Lung (tissue), 12 donors: ENCODE measurements around the gene CCDC89. TPM values are rescaled to one million over a fixed set of nuclear protein-coding genes. Genes with fewer than 3 reads are reported as not detected.

Source experiments
- ATAC-seq: fragments of 200-7000 bp; cut with Tn5 transposase; one replicate; pipeline ENCODE4 v1.9.1; 2020; ENCODE audit warnings: moderate number of reproducible peaks; ENCODE audit not compliant: insufficient read depth, low FRiP score
- DNase-seq, 3 donors: peaks; one replicate each; pipeline ENCODE4 v3.0.0-alpha.2; 2013 to 2017
- H3K27ac ChIP-seq, 2 donors: one replicate each; pipeline ENCODE4 v1.5.1; 2013; ENCODE audit warnings: mild to moderate bottlenecking in 2 of 2, moderate library complexity in 2 of 2, control low read depth in 1 of 2, inconsistent platforms in 1 of 2, low read depth in 1 of 2, low read length in 1 of 2
- H3K27me3 ChIP-seq, 3 donors: one replicate each; pipeline ENCODE4 v1.5.1; 2013; ENCODE audit warnings: low read length in 2 of 3; ENCODE audit not compliant: control insufficient read depth in 3 of 3, insufficient read depth in 3 of 3
- H3K36me3 ChIP-seq, 4 donors: one replicate each; pipeline ENCODE4 v1.5.1; 2013; ENCODE audit warnings: low read length in 4 of 4, mild to moderate bottlenecking in 1 of 4, moderate library complexity in 1 of 4; ENCODE audit not compliant: control insufficient read depth in 4 of 4, insufficient read depth in 4 of 4
- H3K4me1 ChIP-seq, 5 donors: one replicate each; pipeline ENCODE4 v1.5.1; 2013; ENCODE audit warnings: low read length in 5 of 5, mild to moderate bottlenecking in 2 of 5, moderate library complexity in 1 of 5; ENCODE audit not compliant: control insufficient read depth in 5 of 5, insufficient read depth in 5 of 5
- H3K4me3 ChIP-seq: one replicate; pipeline ENCODE4 v1.5.1; 2013; ENCODE audit warnings: mild to moderate bottlenecking, control low read depth, moderate library complexity
- H3K9ac ChIP-seq, 2 donors: one replicate each; pipeline ENCODE4 v1.5.1; 2013; ENCODE audit warnings: low read length in 2 of 2, control low read depth in 1 of 2; ENCODE audit not compliant: insufficient read depth in 1 of 2
- H3K9me3 ChIP-seq, 4 donors: one replicate each; pipeline ENCODE4 v1.5.1; 2013; ENCODE audit warnings: low read length in 3 of 4, mild to moderate bottlenecking in 1 of 4, moderate library complexity in 1 of 4; ENCODE audit not compliant: control insufficient read depth in 4 of 4, insufficient read depth in 3 of 4
- CTCF ChIP-seq: IDR thresholded peaks from 2 replicates; pipeline ENCODE4 v1.5.1; 2012; ENCODE audit warnings: mild to moderate bottlenecking; ENCODE audit errors: control extremely low read depth, extremely low read depth
- WGBS, 2 donors: extraction: QIAGEN DNeasy Blood & Tissue Kit; methylation state at CpG; one replicate each; pipeline ENCODE4 v1.1.7; 2013; 5-methylcytosine and 5-hydroxymethylcytosine counted together
- polyA plus RNA-seq, 2 donors: library from polyadenylated mRNA; stranded (reverse); fragments of 200-250 nt; gene quantifications; one replicate each; pipeline ENCODE4 v1.2.1, GENCODE V29; 2013
- total RNA-seq, 2 donors: library from RNA; depleted of rRNA in 1 of 2; stranded (reverse); fragments of >200 nt in 1 of 2; gene quantifications; one replicate each; pipeline ENCODE4 v1.2.1, GENCODE V29; 2014 to 2021
- donor health status: control.
- donor health status: control.
- donor health status: Bipolar disorder and iron deficiency.
- donor health status: healthy.
- donor health status: DM: yes; HTN: yes; CAD: no.

Gene CCDC89
- total and polyA plus RNA-seq, 4 donors, result 0.65 to 6.5 (median 3.1) TPM

- Histone ChIP-seq H3K9me3 (no peaks in the 10 kb centered on the region), H3K4me1 (peaks cover 0 to 31% (median 3%) of the 10 kb centered on the region in 5 donors), H3K27me3 (no peaks in the 10 kb centered on the region), H3K4me3 (peak overlapping the region; percentile 92), H3K36me3 (peaks cover 0 to 21% (median 7%) of the 10 kb centered on the region in 4 donors), H3K27ac (peak overlapping the region; percentile 99 to 100), H3K9ac (peak overlapping the region; percentile 98 to 99)
- TF ChIP-seq CTCF, result peak; percentile 9
- ATAC-seq, result peak; percentile 73
- DNase-seq, result peak; percentile 87 to 89 (median 87)
- WGBS, 2 donors, result 0% methylated on average over 73 of the region's 73 CpGs
These were observed 22.0 kb downstream of the CCDC89 start for GRCh38 chr11:85663753-85664614.

- peak overlapping the region; percentile 98 to 99 for H3K9ac ChIP-seq
- no peaks in the 10 kb centered on the region for H3K9me3 ChIP-seq
- DNase-seq (peak in 1 of 3 donors; percentile 33), ATAC-seq (no peak)
- no peak for TF ChIP-seq CTCF
- H3K27me3 ChIP-seq, result no peaks in the 10 kb centered on the region
- peaks cover 0 to 31% (median 3%) of the 10 kb centered on the region in 5 donors for H3K4me1 ChIP-seq
- peak overlapping the region; percentile 92 for H3K4me3 ChIP-seq
- 5 to 9% methylated on average over 10 of the region's 10 CpGs for WGBS, 2 donors
- H3K36me3 ChIP-seq, result peaks cover 0 to 21% (median 7%) of the 10 kb centered on the region in 4 donors
- peak overlapping the region in 1 of 2 donors; percentile 100 for H3K27ac ChIP-seq
These were observed 22.8 kb downstream of the CCDC89 start for GRCh38 chr11:85663080-85663752.

GRCh38 chr11:85661972-85662664 is 23.9 kb downstream of the CCDC89 start:
- Histone ChIP-seq H3K9me3 (no peaks in the 10 kb centered on the region), H3K9ac (peak overlapping the region in 1 of 2 donors; percentile 98), H3K4me1 (peaks cover 0 to 31% (median 3%) of the 10 kb centered on the region in 5 donors), H3K36me3 (peaks cover 1 to 21% (median 9%) of the 10 kb centered on the region in 4 donors), H3K27me3 (no peaks in the 10 kb centered on the region), H3K27ac (no peak overlapping the region), H3K4me3 (no peak overlapping the region)
- WGBS, 2 donors, result 12 to 14% methylated on average over 4 of the region's 4 CpGs
- DNase-seq (peak in 2 of 3 donors; percentile 34 to 46), ATAC-seq (no peak)
- no peak for TF ChIP-seq CTCF
